Breast epithelium (tissue), 4 donors: ENCODE data around the gene SHROOM2. TPM values are rescaled to one million over a fixed set of nuclear protein-coding genes. Genes with fewer than 3 reads are reported as not detected.

Experiments used
- DNase-seq, 2 donors: peaks; one replicate each; pipeline ENCODE4 v3.0.0-alpha.2; 2019; ENCODE audit warnings: low spot score in 2 of 2
- H3K27ac ChIP-seq, 2 donors: fragments of 200-600 bp; sonication (generic) in 1 of 2; one replicate each; pipeline ENCODE4 v1.5.1; 2016 to 2019; ENCODE audit warnings: mild to moderate bottlenecking in 1 of 2
- H3K27me3 ChIP-seq, 2 donors: fragments of 200-600 bp; sonication (generic) in 1 of 2; one replicate each; pipeline versions ENCODE4 v1.5.1 to v1.6.0; 2017 to 2019; ENCODE audit warnings: control low read depth in 1 of 2, mild to moderate bottlenecking in 1 of 2
- H3K36me3 ChIP-seq: fragments of 200-600 bp; one replicate; pipeline ENCODE4 v1.5.1; 2019
- H3K4me1 ChIP-seq, 2 donors: fragments of 200-600 bp; sonication (generic); one replicate each; pipeline ENCODE4 v1.5.1; 2016 to 2019; ENCODE audit warnings: control low read depth in 1 of 2
- H3K4me3 ChIP-seq, 3 donors: fragments of 200-600 bp; sonication (generic); 1 replicate in 2 of 3; 2 replicates in 1 of 3; pipeline ENCODE4 v1.5.1; 2016 to 2019; ENCODE audit warnings: mild to moderate bottlenecking in 3 of 3, moderate library complexity in 2 of 3
- H3K9me3 ChIP-seq, 2 donors: fragments of 200-600 bp; sonication (generic) in 1 of 2; one replicate each; pipeline ENCODE4 v1.5.1; 2016 to 2019; ENCODE audit warnings: control low read depth in 1 of 2
- POLR2A ChIP-seq: fragments of 450-650 bp; IDR thresholded peaks from one replicate; pipeline ENCODE4 v1.6.1; 2016; ENCODE audit warnings: antibody characterized with exemption, mild to moderate bottlenecking, moderate library complexity
- POLR2AphosphoS5 ChIP-seq, 3 donors: sonication (generic); formaldehyde crosslinking; IDR thresholded peaks; one replicate each; pipeline ENCODE4 v1.6.1; 2017; ENCODE audit warnings: antibody characterized with exemption in 3 of 3
- intact Hi-C: fragments of 100-400 bp; cut with DNase I; formaldehyde crosslinking; loops from one replicate; pipeline ENCODE4 v1.15.1; 2023; ENCODE audit warnings: low total_unique reads
- total RNA-seq, 3 donors: library from RNA; depleted of rRNA; stranded (reverse); fragments of >200 nt; gene quantifications; one replicate each; pipeline ENCODE4 v1.1.0, GENCODE V29; 2016
- TF ChIP-seq, protein P1 (sequence below), 3 donors: fragments of 450-650 bp; IDR thresholded peaks; one replicate each; pipeline ENCODE4 v1.5.1; 2016 to 2017; ENCODE audit warnings: antibody characterized with exemption in 3 of 3, mild to moderate bottlenecking in 3 of 3, moderate library complexity in 3 of 3

SHROOM2 gene
- total RNA-seq, 3 donors from 2014 or later = 0.48 to 4.5 (median 3.9) TPM

DNA sequence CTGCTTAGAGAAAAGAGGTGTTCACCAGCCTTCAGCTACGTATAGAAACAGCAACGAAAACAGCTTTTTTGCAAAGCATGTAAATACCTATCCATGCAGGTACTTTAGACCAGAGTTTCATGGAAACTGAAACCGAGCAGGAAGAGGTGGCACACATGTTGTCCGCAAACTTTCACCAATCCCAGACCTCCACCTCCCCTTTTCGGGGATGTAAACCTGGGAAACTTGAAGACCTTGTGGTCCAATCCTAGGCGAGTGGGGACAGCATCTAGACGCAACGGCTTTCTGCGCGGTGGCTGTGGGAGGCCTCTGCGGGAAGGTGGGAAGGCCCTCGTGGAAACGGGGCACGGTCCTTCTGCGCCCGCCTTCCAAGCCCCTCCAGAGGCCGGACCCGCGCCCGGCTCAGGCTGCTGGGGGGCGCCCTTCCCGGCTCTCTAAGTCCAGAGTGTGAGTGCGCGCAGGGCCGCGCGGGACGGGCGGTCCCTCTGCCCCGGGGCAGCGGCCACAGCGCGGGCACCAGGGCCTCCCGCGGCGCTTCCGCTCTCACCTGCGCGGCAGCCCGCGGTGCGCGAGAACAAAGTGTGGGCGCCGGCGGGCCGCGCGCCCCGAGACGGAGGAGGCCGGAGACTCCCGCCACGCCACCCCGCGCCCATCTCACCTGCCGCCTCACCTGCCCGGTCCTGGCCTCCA, 830 bp upstream of the SHROOM2 start:
- H3K4me1 ChIP-seq = no peaks in the 10 kb centered on the region
- H3K4me3 ChIP-seq = peak overlapping the region; percentile 31 to 75 (median 66)
- no peaks in the 10 kb centered on the region for H3K36me3 ChIP-seq
- DNase-seq = no peak
- no peak for TF ChIP-seq POLR2A
- no peak for TF ChIP-seq POLR2AphosphoS5 (IDR thresholded peaks at IDR 0.05)
- TF ChIP-seq, protein P1, sequence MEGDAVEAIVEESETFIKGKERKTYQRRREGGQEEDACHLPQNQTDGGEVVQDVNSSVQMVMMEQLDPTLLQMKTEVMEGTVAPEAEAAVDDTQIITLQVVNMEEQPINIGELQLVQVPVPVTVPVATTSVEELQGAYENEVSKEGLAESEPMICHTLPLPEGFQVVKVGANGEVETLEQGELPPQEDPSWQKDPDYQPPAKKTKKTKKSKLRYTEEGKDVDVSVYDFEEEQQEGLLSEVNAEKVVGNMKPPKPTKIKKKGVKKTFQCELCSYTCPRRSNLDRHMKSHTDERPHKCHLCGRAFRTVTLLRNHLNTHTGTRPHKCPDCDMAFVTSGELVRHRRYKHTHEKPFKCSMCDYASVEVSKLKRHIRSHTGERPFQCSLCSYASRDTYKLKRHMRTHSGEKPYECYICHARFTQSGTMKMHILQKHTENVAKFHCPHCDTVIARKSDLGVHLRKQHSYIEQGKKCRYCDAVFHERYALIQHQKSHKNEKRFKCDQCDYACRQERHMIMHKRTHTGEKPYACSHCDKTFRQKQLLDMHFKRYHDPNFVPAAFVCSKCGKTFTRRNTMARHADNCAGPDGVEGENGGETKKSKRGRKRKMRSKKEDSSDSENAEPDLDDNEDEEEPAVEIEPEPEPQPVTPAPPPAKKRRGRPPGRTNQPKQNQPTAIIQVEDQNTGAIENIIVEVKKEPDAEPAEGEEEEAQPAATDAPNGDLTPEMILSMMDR (IDR thresholded peaks at IDR 0.05) = no peak
- intact Hi-C loops = no loop called here
- peaks cover 0 to 41% of the 10 kb centered on the region in 2 donors for H3K27me3 ChIP-seq
- peak overlapping the region in 1 of 2 donors; percentile 19 for H3K27ac ChIP-seq
- H3K9me3 ChIP-seq = no peaks in the 10 kb centered on the region

DNA sequence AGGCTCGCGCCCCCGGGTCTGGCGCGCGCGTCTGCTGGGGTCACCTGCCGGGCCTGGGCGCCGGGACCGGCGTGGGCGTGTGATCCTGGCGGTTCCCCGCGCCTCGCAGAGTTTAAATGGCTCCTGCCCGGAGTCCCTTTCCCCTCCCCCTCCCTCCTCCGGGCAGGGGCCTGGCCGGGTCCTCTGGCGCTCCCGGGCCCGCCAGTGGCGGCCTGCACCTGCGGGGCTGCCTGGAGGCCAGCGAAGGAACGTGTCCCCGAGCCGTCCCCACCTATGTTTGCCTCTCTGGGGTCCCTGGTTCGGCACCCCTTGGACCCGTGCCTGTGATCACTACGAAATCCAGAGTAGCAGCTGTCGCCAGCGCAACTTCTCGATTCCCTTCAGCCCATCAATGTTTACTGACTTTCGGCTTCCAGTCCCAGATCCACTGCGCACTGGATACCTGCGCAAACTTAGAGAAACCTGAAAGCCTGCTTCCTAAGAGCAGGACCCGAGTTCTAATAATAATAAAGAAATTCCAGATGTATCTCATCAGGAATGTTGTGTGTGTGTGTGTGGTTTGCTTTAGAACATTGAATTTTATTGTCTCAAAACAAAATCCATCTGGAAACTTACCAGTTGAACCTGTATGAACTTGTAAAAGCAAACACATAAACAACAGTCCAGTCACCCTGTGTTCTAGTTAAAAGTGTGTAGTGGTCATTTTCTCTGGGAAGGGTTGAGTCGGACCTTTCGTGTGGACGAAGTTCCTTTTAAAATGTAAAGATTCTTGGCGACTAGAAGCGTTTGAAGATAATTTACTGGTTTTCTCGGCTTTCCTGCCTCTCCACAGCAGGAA, 788 bp downstream of the SHROOM2 start:
- TF ChIP-seq POLR2A (no peak), POLR2AphosphoS5 (IDR thresholded peaks at IDR 0.05) (no peak)
- TF ChIP-seq, protein P1 (IDR thresholded peaks at IDR 0.05) = no peak
- Histone ChIP-seq H3K4me1 (no peaks in the 10 kb centered on the region), H3K27ac (peak overlapping the region; percentile 33 to 42), H3K27me3 (peaks cover 0 to 44% of the 10 kb centered on the region in 2 donors), H3K9me3 (no peaks in the 10 kb centered on the region), H3K4me3 (peak overlapping the region; percentile 31 to 75 (median 66)), H3K36me3 (no peaks in the 10 kb centered on the region)
- no peak for DNase-seq
- intact Hi-C loops = no loop called here

DNA sequence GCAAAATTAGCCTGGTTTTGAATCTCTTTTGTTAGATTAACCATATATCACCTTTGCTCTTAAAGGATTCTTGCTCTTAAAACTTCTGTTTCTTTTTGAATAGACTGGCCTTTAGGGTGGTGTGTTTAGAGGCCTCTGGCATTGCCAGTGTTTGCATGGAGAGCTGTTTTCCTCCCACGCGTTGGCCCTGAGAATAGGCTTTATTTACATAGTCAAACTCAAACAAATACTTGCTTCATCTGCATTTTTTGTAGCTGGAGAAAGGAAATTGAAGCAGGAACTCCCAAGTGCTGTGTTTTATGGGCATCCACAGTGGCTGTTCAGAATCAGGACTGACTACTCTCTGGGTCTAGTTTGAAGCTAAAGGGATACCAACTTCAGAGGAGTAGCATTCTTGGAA, 2.7 kb downstream of the SHROOM2 start:
- H3K36me3 ChIP-seq = no peaks in the 10 kb centered on the region
- H3K9me3 ChIP-seq = no peaks in the 10 kb centered on the region
- H3K27ac ChIP-seq = no peak overlapping the region
- peaks cover 0 to 36% of the 10 kb centered on the region in 2 donors for H3K27me3 ChIP-seq
- intact Hi-C loops = no loop called here
- TF ChIP-seq POLR2A (no peak), POLR2AphosphoS5 (IDR thresholded peaks at IDR 0.05) (no peak)
- TF ChIP-seq, protein P1 (IDR thresholded peaks at IDR 0.05) = no peak
- no peak for DNase-seq
- H3K4me3 ChIP-seq = no peak overlapping the region
- no peaks in the 10 kb centered on the region for H3K4me1 ChIP-seq

DNA sequence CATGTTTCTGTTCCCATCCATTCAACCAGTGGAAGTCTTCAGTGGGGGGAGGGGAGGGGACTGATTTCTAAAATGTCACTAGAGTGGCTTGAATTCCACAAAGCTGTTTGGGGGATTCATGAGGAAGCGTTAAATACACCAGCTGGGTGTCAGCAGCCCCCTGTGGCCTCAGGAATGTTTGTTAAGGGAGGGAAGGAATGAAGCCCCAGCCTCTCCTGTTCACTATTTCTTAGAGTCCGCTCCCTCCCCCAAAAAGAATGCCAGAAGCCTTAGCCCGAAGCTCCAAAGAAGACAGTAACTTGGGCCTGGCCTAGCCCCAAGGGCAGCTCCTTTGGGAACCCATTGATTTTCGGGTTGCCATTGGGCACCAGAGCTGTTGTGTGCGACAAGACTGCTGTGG, 3.3 kb downstream of the SHROOM2 start:
- TF ChIP-seq POLR2AphosphoS5 (IDR thresholded peaks at IDR 0.05) = no peak
- TF ChIP-seq, protein P1 (IDR thresholded peaks at IDR 0.05) = no peak
- TF ChIP-seq POLR2A = no peak
- no peak for DNase-seq
- Histone ChIP-seq H3K36me3 (no peaks in the 10 kb centered on the region), H3K9me3 (no peaks in the 10 kb centered on the region), H3K27ac (no peak overlapping the region), H3K4me1 (no peaks in the 10 kb centered on the region), H3K27me3 (peaks cover 0 to 32% of the 10 kb centered on the region in 2 donors), H3K4me3 (no peak overlapping the region)
- intact Hi-C loops = no loop called here

DNA sequence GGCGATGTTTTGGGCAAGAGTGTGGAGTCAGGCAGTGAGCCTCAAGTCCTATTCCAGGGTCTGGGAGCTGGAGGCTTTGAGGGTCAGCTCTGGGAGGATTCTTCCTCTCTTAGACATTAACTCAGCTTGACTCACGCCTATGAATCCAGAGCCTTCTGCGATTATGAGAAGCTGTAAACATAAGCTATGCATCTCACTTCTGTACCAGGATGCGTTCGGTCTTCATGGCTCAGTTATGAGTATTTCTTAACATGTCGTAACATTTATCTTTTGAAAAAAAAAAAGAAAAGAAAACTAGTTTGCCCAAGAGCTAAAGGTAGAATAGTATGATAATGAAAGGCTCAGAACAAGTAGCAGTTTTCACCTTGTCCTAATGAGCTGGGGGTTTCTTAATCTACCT, 4.6 kb downstream of the SHROOM2 start:
- Histone ChIP-seq H3K27me3 (peaks cover 0 to 23% of the 10 kb centered on the region in 2 donors), H3K4me3 (no peak overlapping the region), H3K4me1 (no peaks in the 10 kb centered on the region), H3K9me3 (peaks cover 0 to 12% of the 10 kb centered on the region in 2 donors), H3K36me3 (no peaks in the 10 kb centered on the region), H3K27ac (no peak overlapping the region)
- intact Hi-C loops = no loop called here
- TF ChIP-seq POLR2A (no peak), POLR2AphosphoS5 (IDR thresholded peaks at IDR 0.05) (no peak)
- TF ChIP-seq, protein P1 (IDR thresholded peaks at IDR 0.05) = no peak
- no peak for DNase-seq
